ENCODE data around the gene TNFAIP8.

DNA sequence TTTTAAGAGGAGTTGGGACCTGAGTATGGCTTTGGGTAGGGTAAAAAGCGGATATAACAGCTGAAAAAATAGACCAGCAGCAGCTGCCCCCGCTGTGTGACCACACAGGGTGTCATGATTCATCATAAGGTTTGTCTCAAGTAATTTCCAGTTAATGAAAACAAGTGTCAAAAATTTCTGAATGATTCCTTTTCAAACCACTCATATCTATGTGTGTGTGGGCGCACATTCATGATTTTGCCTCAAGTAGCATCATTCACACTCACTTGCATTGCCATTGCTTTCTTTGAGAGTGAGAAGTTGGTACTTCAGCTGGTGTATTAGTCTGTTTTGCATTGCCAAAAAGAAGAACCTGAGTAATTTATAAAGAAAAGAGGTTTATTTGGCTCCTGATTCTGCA is 12.1 kb upstream of the TNFAIP8 start:
- TF ChIP-seq, protein P1, sequence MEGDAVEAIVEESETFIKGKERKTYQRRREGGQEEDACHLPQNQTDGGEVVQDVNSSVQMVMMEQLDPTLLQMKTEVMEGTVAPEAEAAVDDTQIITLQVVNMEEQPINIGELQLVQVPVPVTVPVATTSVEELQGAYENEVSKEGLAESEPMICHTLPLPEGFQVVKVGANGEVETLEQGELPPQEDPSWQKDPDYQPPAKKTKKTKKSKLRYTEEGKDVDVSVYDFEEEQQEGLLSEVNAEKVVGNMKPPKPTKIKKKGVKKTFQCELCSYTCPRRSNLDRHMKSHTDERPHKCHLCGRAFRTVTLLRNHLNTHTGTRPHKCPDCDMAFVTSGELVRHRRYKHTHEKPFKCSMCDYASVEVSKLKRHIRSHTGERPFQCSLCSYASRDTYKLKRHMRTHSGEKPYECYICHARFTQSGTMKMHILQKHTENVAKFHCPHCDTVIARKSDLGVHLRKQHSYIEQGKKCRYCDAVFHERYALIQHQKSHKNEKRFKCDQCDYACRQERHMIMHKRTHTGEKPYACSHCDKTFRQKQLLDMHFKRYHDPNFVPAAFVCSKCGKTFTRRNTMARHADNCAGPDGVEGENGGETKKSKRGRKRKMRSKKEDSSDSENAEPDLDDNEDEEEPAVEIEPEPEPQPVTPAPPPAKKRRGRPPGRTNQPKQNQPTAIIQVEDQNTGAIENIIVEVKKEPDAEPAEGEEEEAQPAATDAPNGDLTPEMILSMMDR (IDR thresholded peaks at IDR 0.05) = no peak
- no peak for TF ChIP-seq POLR2A (IDR thresholded peaks at IDR 0.05)

Measured in uterus (tissue), 2 donors.